Endodermal cell (in vitro differentiated cells): Measurements from ENCODE around the gene RGS14. TPM values are rescaled to one million over a fixed set of nuclear protein-coding genes. Genes with fewer than 3 reads are reported as not detected.

Experiments
- DNase-seq: peaks from one replicate; pipeline ENCODE4 v3.0.0-alpha.2; 2017
- H3K27ac ChIP-seq: 2 replicates; pipeline ENCODE4 v1.5.1; 2013; ENCODE audit warnings: mild to moderate bottlenecking, low read depth, low read length, moderate library complexity
- H3K27me3 ChIP-seq: 2 replicates; pipeline ENCODE4 v1.6.1; 2013; ENCODE audit warnings: mild to moderate bottlenecking, low read length, moderate library complexity; ENCODE audit not compliant: insufficient read depth, control insufficient read depth, poor library complexity, severe bottlenecking
- H3K36me3 ChIP-seq: 2 replicates; pipeline ENCODE4 v1.7.0; 2013; ENCODE audit warnings: mild to moderate bottlenecking, low read length, moderate library complexity; ENCODE audit not compliant: control insufficient read depth, insufficient read depth
- H3K4me1 ChIP-seq: one replicate; pipeline ENCODE4 v1.7.0; 2013; ENCODE audit warnings: low read length; ENCODE audit not compliant: control insufficient read depth, insufficient read depth
- H3K4me3 ChIP-seq: 2 replicates; pipeline ENCODE4 v1.5.1; 2013; ENCODE audit warnings: mild to moderate bottlenecking, low read length, moderate library complexity
- H3K9ac ChIP-seq: 2 replicates; pipeline ENCODE4 v1.6.1; 2013; ENCODE audit warnings: mild to moderate bottlenecking, low read length, moderate library complexity; ENCODE audit not compliant: poor library complexity, severe bottlenecking; ENCODE audit errors: extremely low read depth
- H3K9me3 ChIP-seq: 2 replicates; pipeline ENCODE4 v1.6.1; 2013; ENCODE audit warnings: mild to moderate bottlenecking, low read length, moderate library complexity; ENCODE audit not compliant: control insufficient read depth
- H3K27ac Mint-ChIP-seq: 2 replicates; pipeline ENCODE4 v1.8.0; 2020; ENCODE audit warnings: mixed read lengths
- H3K27me3 Mint-ChIP-seq: 2 replicates; pipeline ENCODE4 v1.8.0; 2021; ENCODE audit warnings: mild to moderate bottlenecking, mixed read lengths; ENCODE audit not compliant: insufficient read depth
- H3K36me3 Mint-ChIP-seq: 2 replicates; pipeline ENCODE4 v1.8.0; 2020; ENCODE audit warnings: low read depth, mixed read lengths
- H3K4me1 Mint-ChIP-seq: 2 replicates; pipeline ENCODE4 v1.8.0; 2020; ENCODE audit warnings: mixed read lengths
- H3K4me3 Mint-ChIP-seq: 2 replicates; pipeline ENCODE4 v1.8.0; 2020; ENCODE audit warnings: mild to moderate bottlenecking, moderate library complexity, mixed read lengths
- H3K9me3 Mint-ChIP-seq: 2 replicates; pipeline ENCODE4 v1.8.0; 2020; ENCODE audit warnings: mild to moderate bottlenecking, mixed read lengths
- WGBS, 2 experiments: methylation state at CpG; one replicate each; pipeline versions ENCODE4 v1.1.5 to v1.1.7; 2013; ENCODE audit warnings: missing lambda C conversion rate in 2 of 2, mixed read lengths in 1 of 2; ENCODE audit not compliant: insufficient coverage in 1 of 2, insufficient read length in 1 of 2; 5-methylcytosine and 5-hydroxymethylcytosine counted together
- total RNA-seq, 2 donors: library from RNA; stranded (reverse); fragmentation: NEBNext Ultra II Directional in 1 of 2; extraction: Animal tissue kit (Norgen Biotek cat#: 25700) in 1 of 2; gene quantifications; 2 replicates in 1 of 2; 3 replicates in 1 of 2; pipeline ENCODE4 v1.2.1, GENCODE V29; 2021
- TF ChIP-seq, protein P1 (sequence below): fragments of 200-600 bp; sonication (generic); conservative IDR thresholded peaks from 2 replicates; pipeline ENCODE4 v1.5.0; 2021; ENCODE audit warnings: antibody characterized with exemption, mild to moderate bottlenecking

The RGS14 gene
- total RNA-seq, 2 donors from 2014 or later = 14.2 to 21.9 TPM

DNA sequence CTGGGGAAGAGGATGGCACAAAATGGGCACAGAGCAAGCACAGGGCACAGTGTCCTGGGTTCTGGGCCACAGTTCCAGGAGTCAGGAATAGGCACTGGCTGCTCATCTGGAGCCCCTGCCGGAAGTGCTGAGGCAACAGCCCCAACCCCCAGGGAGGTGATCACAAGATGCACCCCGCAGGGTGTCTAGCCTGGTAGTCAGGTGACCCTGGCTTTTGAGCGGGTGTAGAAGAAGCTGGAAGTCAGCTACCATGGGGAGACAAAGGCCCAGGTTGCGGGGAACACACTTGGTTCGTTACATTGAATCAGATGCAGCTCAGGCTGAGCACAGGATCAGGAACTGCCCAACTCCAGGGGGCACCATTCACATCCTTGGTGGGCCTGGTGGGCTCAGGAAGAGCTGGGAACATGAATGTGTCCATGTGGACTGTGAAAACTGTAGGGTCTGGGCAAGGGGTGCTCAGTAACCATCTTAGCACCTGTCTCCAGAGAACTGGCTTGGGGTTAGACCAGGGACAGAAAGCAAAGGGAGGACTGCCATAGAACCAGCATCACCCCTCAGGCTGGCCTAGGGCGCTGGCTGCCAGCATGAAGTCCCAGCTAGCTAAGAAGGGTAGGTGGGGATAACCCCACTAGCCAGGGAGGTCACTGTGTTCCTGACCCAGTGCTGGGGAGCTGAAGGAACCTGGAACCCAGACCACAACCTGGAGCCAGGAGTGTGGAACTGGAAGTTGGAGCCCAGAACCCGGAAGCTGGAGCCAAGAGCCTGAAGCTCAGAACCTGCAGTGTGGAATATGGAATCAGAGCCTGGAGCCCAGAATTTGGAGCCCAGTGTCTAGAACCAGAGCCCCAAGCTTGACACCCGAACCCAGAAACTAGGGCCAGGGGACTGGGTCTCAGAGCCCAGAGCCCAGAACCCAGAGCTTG is 20.4 kb downstream of the RGS14 start:
- TF ChIP-seq, protein P1, sequence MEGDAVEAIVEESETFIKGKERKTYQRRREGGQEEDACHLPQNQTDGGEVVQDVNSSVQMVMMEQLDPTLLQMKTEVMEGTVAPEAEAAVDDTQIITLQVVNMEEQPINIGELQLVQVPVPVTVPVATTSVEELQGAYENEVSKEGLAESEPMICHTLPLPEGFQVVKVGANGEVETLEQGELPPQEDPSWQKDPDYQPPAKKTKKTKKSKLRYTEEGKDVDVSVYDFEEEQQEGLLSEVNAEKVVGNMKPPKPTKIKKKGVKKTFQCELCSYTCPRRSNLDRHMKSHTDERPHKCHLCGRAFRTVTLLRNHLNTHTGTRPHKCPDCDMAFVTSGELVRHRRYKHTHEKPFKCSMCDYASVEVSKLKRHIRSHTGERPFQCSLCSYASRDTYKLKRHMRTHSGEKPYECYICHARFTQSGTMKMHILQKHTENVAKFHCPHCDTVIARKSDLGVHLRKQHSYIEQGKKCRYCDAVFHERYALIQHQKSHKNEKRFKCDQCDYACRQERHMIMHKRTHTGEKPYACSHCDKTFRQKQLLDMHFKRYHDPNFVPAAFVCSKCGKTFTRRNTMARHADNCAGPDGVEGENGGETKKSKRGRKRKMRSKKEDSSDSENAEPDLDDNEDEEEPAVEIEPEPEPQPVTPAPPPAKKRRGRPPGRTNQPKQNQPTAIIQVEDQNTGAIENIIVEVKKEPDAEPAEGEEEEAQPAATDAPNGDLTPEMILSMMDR = peak; percentile 49
- H3K36me3 ChIP-seq = no peaks in the 10 kb centered on the region
- Mint-ChIP-seq H3K9me3 (no peaks in the 10 kb centered on the region), H3K36me3 (no peaks in the 10 kb centered on the region), H3K27me3 (no peaks in the 10 kb centered on the region), H3K4me1 (peaks cover 7% of the 10 kb centered on the region), H3K27ac (no peak overlapping the region), H3K4me3 (no peak overlapping the region)
- H3K27ac ChIP-seq = no peak overlapping the region
- H3K9ac ChIP-seq = no peak overlapping the region
- H3K4me3 ChIP-seq = no peak overlapping the region
- no peak for DNase-seq
- H3K4me1 ChIP-seq = no peaks in the 10 kb centered on the region
- 88 to 91% methylated on average over 8 of the region's 8 CpGs for WGBS, 2 experiments
- H3K9me3 ChIP-seq = no peaks in the 10 kb centered on the region
- H3K27me3 ChIP-seq = no peaks in the 10 kb centered on the region

DNA sequence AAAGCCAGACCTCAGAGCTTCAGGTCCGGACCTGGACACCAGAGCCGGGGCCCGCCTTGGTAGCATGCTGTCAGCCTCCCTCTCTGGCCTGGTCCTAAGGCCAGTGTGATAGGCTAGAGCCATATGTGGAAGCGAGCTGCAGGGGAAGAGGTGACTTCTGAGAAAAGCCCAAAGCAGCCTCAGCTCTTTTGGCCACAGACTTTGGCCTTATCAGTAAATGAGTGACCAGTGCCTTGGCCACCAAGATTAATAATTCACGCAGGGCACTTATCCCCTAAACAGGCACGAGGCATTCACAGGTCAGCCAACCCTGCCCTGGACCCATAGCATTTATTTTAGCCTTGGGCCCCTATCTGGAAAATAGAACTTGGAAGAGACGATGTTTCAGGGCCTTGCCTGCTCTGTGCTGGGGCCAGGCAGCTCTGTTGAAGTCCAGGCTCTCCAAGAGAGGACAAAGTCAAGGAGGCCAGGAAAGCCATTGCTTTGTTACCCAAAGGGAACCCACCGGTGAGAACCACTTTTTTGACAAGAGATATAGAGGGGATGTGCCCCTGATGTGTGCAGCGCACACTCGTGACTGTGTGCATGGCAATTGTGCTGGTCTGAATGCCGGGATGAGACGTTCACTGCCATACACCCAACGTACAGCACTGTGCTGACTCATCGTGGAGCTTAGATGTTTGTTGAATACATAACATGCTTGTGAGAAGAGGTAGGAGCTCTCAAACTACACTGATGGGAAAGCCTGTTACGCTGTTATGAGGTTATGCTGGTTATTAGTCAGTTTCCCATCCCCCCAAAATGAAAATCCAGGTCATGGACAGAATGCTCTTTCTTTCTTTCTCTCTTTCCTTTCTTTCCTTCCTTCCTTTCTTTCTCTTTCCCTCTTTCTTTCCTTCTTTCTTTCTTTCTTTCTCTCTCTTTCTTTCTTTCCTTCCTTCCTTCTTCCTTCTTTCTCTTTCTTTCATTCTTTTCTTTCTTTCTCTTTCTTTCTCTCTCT is 21.5 kb downstream of the RGS14 start:
- H3K4me3 ChIP-seq = no peak overlapping the region
- H3K36me3 Mint-ChIP-seq = no peaks in the 10 kb centered on the region
- no peaks in the 10 kb centered on the region for H3K27me3 ChIP-seq
- no peak overlapping the region for H3K27ac Mint-ChIP-seq
- H3K27me3 Mint-ChIP-seq = peaks cover 5% of the 10 kb centered on the region
- H3K9ac ChIP-seq = no peak overlapping the region
- H3K36me3 ChIP-seq = no peaks in the 10 kb centered on the region
- H3K4me1 Mint-ChIP-seq = peaks cover 5% of the 10 kb centered on the region
- H3K4me1 ChIP-seq = no peaks in the 10 kb centered on the region
- no peak overlapping the region for H3K4me3 Mint-ChIP-seq
- DNase-seq = no peak
- TF ChIP-seq, protein P1 = no peak
- no peaks in the 10 kb centered on the region for H3K9me3 Mint-ChIP-seq
- 86 to 91% methylated on average over 11 to 15 of the region's 15 CpGs for WGBS, 2 experiments
- no peak overlapping the region for H3K27ac ChIP-seq
- H3K9me3 ChIP-seq = no peaks in the 10 kb centered on the region

DNA sequence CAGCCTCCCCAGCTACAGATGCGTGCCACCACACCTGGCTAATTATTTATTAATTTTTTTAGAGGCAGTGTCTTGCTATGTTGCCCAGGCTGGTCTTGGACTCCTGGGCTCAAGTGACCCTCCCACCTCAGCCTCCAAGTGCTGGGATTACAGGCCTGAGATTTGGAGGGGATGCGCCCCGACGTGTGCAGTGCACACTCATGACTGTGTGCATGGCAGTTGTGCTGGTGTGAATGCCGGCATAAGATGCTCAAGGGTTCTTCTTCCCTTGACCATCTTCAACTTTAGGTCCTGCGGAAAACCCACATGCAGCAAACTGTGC is 23.0 kb downstream of the RGS14 start:
- Histone ChIP-seq H3K27me3 (no peaks in the 10 kb centered on the region), H3K36me3 (no peaks in the 10 kb centered on the region), H3K9me3 (no peaks in the 10 kb centered on the region), H3K4me3 (no peak overlapping the region), H3K27ac (no peak overlapping the region), H3K9ac (no peak overlapping the region), H3K4me1 (no peaks in the 10 kb centered on the region)
- H3K36me3 Mint-ChIP-seq = no peaks in the 10 kb centered on the region
- H3K27ac Mint-ChIP-seq = no peak overlapping the region
- no peaks in the 10 kb centered on the region for H3K9me3 Mint-ChIP-seq
- DNase-seq = no peak
- 86 to 95% methylated on average over 5 to 6 of the region's 6 CpGs for WGBS, 2 experiments
- TF ChIP-seq, protein P1 = no peak
- H3K4me1 Mint-ChIP-seq = peaks cover 5% of the 10 kb centered on the region
- H3K4me3 Mint-ChIP-seq = no peak overlapping the region
- peaks cover 10% of the 10 kb centered on the region for H3K27me3 Mint-ChIP-seq
